KMS-11 (cell line): ENCODE measurements around the gene MACROD1.

Source experiments
- H2AFZ ChIP-seq: fragments of 200-600 bp; sonication (generic); 2 replicates; pipeline ENCODE4 v1.6.1; 2016; ENCODE audit warnings: antibody characterized with exemption, mixed run types, low read depth
- H3K27ac ChIP-seq: fragments of 200-600 bp; sonication (generic); 2 replicates; pipeline ENCODE4 v1.6.1; 2016; ENCODE audit warnings: mild to moderate bottlenecking, mixed run types
- H3K27me3 ChIP-seq: fragments of 200-600 bp; sonication (generic); 2 replicates; pipeline ENCODE4 v1.6.1; 2017; ENCODE audit warnings: mild to moderate bottlenecking, low read depth, mixed run types, moderate library complexity; ENCODE audit not compliant: insufficient read depth
- H3K36me3 ChIP-seq: fragments of 200-600 bp; sonication (generic); 2 replicates; pipeline ENCODE4 v1.6.1; 2017; ENCODE audit warnings: mild to moderate bottlenecking, mixed run types; ENCODE audit not compliant: insufficient read depth
- H3K4me1 ChIP-seq: fragments of 200-600 bp; sonication (generic); 2 replicates; pipeline ENCODE4 v1.6.1; 2016; ENCODE audit warnings: mild to moderate bottlenecking, low read depth, mixed run types; ENCODE audit not compliant: poor library complexity, severe bottlenecking
- H3K4me2 ChIP-seq: fragments of 200-600 bp; sonication (generic); 2 replicates; pipeline ENCODE4 v1.7.0; 2016; ENCODE audit warnings: mild to moderate bottlenecking, mixed run types
- H3K4me3 ChIP-seq: fragments of 200-600 bp; sonication (generic); IDR thresholded peaks from 2 replicates; pipeline ENCODE4 v1.6.1; 2017; ENCODE audit warnings: low read depth, low read length, mixed read lengths; ENCODE audit not compliant: insufficient read depth
- H3K79me2 ChIP-seq: fragments of 200-600 bp; sonication (generic); 2 replicates; pipeline ENCODE4 v1.6.1; 2016; ENCODE audit warnings: low read depth, mixed run types; ENCODE audit not compliant: insufficient read depth
- H3K9ac ChIP-seq: fragments of 200-600 bp; sonication (generic); 2 replicates; pipeline ENCODE4 v1.6.1; 2016; ENCODE audit warnings: mild to moderate bottlenecking, mixed run types
- H4K20me1 ChIP-seq: fragments of 200-600 bp; sonication (generic); 2 replicates; pipeline ENCODE4 v1.6.1; 2016; ENCODE audit warnings: mild to moderate bottlenecking, mixed run types; ENCODE audit not compliant: insufficient read depth
- CTCF ChIP-seq: fragments of 200-600 bp; sonication (generic); conservative IDR thresholded peaks from 2 replicates; pipeline ENCODE4 v1.6.1; 2017; ENCODE audit warnings: low read depth, mild to moderate bottlenecking, antibody characterized with exemption, low read length, moderate library complexity, mixed read lengths

The MACROD1 gene

GRCh38 chr11:64053699-64054098 is 112.2 kb downstream of the MACROD1 start:
- no peaks in the 10 kb centered on the region for H4K20me1 ChIP-seq
- no peaks in the 10 kb centered on the region for H3K4me1 ChIP-seq
- TF ChIP-seq CTCF = no peak
- H3K79me2 ChIP-seq = no peaks in the 10 kb centered on the region
- H3K4me3 ChIP-seq = no peak overlapping the region
- no peaks in the 10 kb centered on the region for H3K27me3 ChIP-seq
- no peak overlapping the region for H2AFZ ChIP-seq
- no peak overlapping the region for H3K4me2 ChIP-seq
- no peaks in the 10 kb centered on the region for H3K36me3 ChIP-seq
- no peak overlapping the region for H3K9ac ChIP-seq
- no peak overlapping the region for H3K27ac ChIP-seq

GRCh38 chr11:64052938-64053622 is 112.8 kb downstream of the MACROD1 start:
- no peak overlapping the region for H3K27ac ChIP-seq
- no peak overlapping the region for H3K4me3 ChIP-seq
- no peak overlapping the region for H2AFZ ChIP-seq
- H3K27me3 ChIP-seq = no peaks in the 10 kb centered on the region
- no peaks in the 10 kb centered on the region for H3K4me1 ChIP-seq
- no peaks in the 10 kb centered on the region for H4K20me1 ChIP-seq
- TF ChIP-seq CTCF = no peak
- H3K36me3 ChIP-seq = no peaks in the 10 kb centered on the region
- H3K4me2 ChIP-seq = no peak overlapping the region
- H3K79me2 ChIP-seq = no peaks in the 10 kb centered on the region
- no peak overlapping the region for H3K9ac ChIP-seq

DNA sequence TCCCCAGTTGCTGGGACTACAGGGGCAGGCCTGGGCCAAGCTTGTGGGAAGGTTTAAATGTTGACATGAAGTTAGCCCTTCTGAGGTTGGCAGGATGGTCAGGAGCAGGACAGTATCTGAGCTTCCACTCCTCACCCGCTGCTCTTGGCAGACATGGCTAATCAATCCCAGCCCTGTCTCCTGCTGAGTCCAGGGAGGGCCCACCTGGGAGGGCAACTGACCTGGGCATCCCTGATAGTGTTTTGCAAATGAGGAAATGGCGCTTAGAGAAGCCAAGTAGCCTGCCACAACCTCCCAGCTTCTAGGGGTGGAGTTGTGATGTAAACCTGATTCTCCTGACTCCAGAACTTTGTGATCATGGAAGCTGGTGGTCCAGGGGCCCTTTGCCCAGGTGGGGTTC is 113.5 kb downstream of the MACROD1 start:
- H3K4me1 ChIP-seq = no peaks in the 10 kb centered on the region
- no peak overlapping the region for H3K4me2 ChIP-seq
- no peak for TF ChIP-seq CTCF
- no peak overlapping the region for H2AFZ ChIP-seq
- H3K36me3 ChIP-seq = no peaks in the 10 kb centered on the region
- no peaks in the 10 kb centered on the region for H3K27me3 ChIP-seq
- H3K4me3 ChIP-seq = no peak overlapping the region
- H4K20me1 ChIP-seq = no peaks in the 10 kb centered on the region
- H3K9ac ChIP-seq = no peak overlapping the region
- H3K79me2 ChIP-seq = no peaks in the 10 kb centered on the region
- no peak overlapping the region for H3K27ac ChIP-seq

DNA sequence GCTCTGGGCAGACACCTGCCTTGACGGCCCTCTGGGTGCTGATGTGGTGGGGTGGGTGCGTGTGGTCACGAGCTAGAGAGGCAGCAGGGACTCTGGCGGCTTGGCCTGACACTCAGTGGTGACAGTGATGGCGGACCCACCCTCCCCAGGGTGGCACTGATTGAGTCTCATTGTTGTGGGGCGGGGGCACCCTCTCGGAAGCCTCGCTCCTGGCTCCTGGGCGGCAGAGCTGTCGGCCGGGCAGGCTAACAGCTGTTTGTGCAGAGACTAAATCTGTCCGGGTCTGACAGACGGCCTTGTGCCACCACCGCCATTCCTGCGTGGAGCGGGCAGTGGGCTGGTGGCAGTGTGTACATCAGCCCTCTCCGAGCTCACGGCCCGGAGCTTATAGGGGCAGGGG is 114.6 kb downstream of the MACROD1 start:
- Histone ChIP-seq H3K4me3 (no peak overlapping the region), H3K36me3 (no peaks in the 10 kb centered on the region), H3K4me1 (no peaks in the 10 kb centered on the region), H3K27ac (no peak overlapping the region), H4K20me1 (no peaks in the 10 kb centered on the region), H3K79me2 (no peaks in the 10 kb centered on the region), H3K27me3 (no peaks in the 10 kb centered on the region), H3K4me2 (no peak overlapping the region), H2AFZ (no peak overlapping the region), H3K9ac (no peak overlapping the region)
- no peak for TF ChIP-seq CTCF
